ENCODE data around the gene SPON1.

SPON1 gene

GRCh38 chr11:14308897-14309387 lies 346.4 kb downstream of the SPON1 start:
- H3K9me3 ChIP-seq (ENCODE audit: control insufficient read depth, insufficient read depth, low read length): no peaks in the 10 kb centered on the region
- no peak overlapping the region for H3K9ac ChIP-seq (ENCODE audit: low read depth, low read length)
- no peaks in the 10 kb centered on the region for H3K36me3 ChIP-seq (ENCODE audit: control insufficient read depth, insufficient read depth, low read length)
- H3K4me3 ChIP-seq (ENCODE audit: low read depth, low read length): no peak overlapping the region
- H3K27me3 ChIP-seq (ENCODE audit: control insufficient read depth, insufficient read depth, low read length): no peaks in the 10 kb centered on the region
- H3K4me1 ChIP-seq (ENCODE audit: control insufficient read depth, insufficient read depth, low read length): peaks cover 28% of the 10 kb centered on the region

- no peaks in the 10 kb centered on the region for H3K9me3 ChIP-seq (ENCODE audit: control insufficient read depth, insufficient read depth, low read length)
- H3K4me1 ChIP-seq (ENCODE audit: control insufficient read depth, insufficient read depth, low read length): peaks cover 24% of the 10 kb centered on the region
- H3K27me3 ChIP-seq (ENCODE audit: control insufficient read depth, insufficient read depth, low read length): no peaks in the 10 kb centered on the region
- H3K9ac ChIP-seq (ENCODE audit: low read depth, low read length): no peak overlapping the region
- no peaks in the 10 kb centered on the region for H3K36me3 ChIP-seq (ENCODE audit: control insufficient read depth, insufficient read depth, low read length)
- H3K4me3 ChIP-seq (ENCODE audit: low read depth, low read length): no peak overlapping the region
These were observed 347.1 kb downstream of the SPON1 start for GRCh38 chr11:14309425-14310192.

- peaks cover 27% of the 10 kb centered on the region for H3K4me1 ChIP-seq (ENCODE audit: control insufficient read depth, insufficient read depth, low read length)
These were observed 348.2 kb downstream of the SPON1 start for GRCh38 chr11:14310679-14311078.

GRCh38 chr11:14312736-14313438 lies 350.4 kb downstream of the SPON1 start:
- H3K4me1 ChIP-seq (ENCODE audit: control insufficient read depth, insufficient read depth, low read length): peaks cover 27% of the 10 kb centered on the region
- H3K27me3 ChIP-seq (ENCODE audit: control insufficient read depth, insufficient read depth, low read length): no peaks in the 10 kb centered on the region
- H3K9me3 ChIP-seq (ENCODE audit: control insufficient read depth, insufficient read depth, low read length): no peaks in the 10 kb centered on the region
- no peak overlapping the region for H3K9ac ChIP-seq (ENCODE audit: low read depth, low read length)
- H3K36me3 ChIP-seq (ENCODE audit: control insufficient read depth, insufficient read depth, low read length): no peaks in the 10 kb centered on the region
- H3K4me3 ChIP-seq (ENCODE audit: low read depth, low read length): no peak overlapping the region

More at GRCh38 chr11:14310679-14311078, 348.2 kb downstream of the SPON1 start:
- Histone ChIP-seq H3K27me3 (ENCODE audit: control insufficient read depth, insufficient read depth, low read length) (no peaks in the 10 kb centered on the region), H3K4me3 (ENCODE audit: low read depth, low read length) (no peak overlapping the region), H3K36me3 (ENCODE audit: control insufficient read depth, insufficient read depth, low read length) (no peaks in the 10 kb centered on the region), H3K9ac (ENCODE audit: low read depth, low read length) (no peak overlapping the region), H3K9me3 (ENCODE audit: control insufficient read depth, insufficient read depth, low read length) (no peaks in the 10 kb centered on the region)

- H3K27me3 ChIP-seq (ENCODE audit: control insufficient read depth, insufficient read depth, low read length): no peaks in the 10 kb centered on the region
- H3K36me3 ChIP-seq (ENCODE audit: control insufficient read depth, insufficient read depth, low read length): no peaks in the 10 kb centered on the region
- H3K9ac ChIP-seq (ENCODE audit: low read depth, low read length): no peak overlapping the region
- peaks cover 27% of the 10 kb centered on the region for H3K4me1 ChIP-seq (ENCODE audit: control insufficient read depth, insufficient read depth, low read length)
- no peak overlapping the region for H3K4me3 ChIP-seq (ENCODE audit: low read depth, low read length)
- no peaks in the 10 kb centered on the region for H3K9me3 ChIP-seq (ENCODE audit: control insufficient read depth, insufficient read depth, low read length)
These were observed 351.6 kb downstream of the SPON1 start for GRCh38 chr11:14314127-14314526.

GRCh38 chr11:14315130-14315529 lies 352.6 kb downstream of the SPON1 start:
- H3K27me3 ChIP-seq (ENCODE audit: control insufficient read depth, insufficient read depth, low read length): no peaks in the 10 kb centered on the region
- no peak overlapping the region for H3K9ac ChIP-seq (ENCODE audit: low read depth, low read length)
- no peak overlapping the region for H3K4me3 ChIP-seq (ENCODE audit: low read depth, low read length)
- no peaks in the 10 kb centered on the region for H3K36me3 ChIP-seq (ENCODE audit: control insufficient read depth, insufficient read depth, low read length)
- H3K9me3 ChIP-seq (ENCODE audit: control insufficient read depth, insufficient read depth, low read length): no peaks in the 10 kb centered on the region
- peaks cover 24% of the 10 kb centered on the region for H3K4me1 ChIP-seq (ENCODE audit: control insufficient read depth, insufficient read depth, low read length)
